T-cell (primary cell): ENCODE data around the gene NPFFR2. TPM values are rescaled to one million over a fixed set of nuclear protein-coding genes. Genes with fewer than 3 reads are reported as not detected.
A peak's percentile ranks its signal among the peaks of the same experiment; 100 is the strongest.

ENCODE experiments used
- ATAC-seq, 4 experiments: fragments of 200-7000 bp in 3 of 4; fragments of 150-1000 bp in 1 of 4; cut with Tn5 transposase; replicated peaks in 1 of 4; 1 replicate in 3 of 4; 2 replicates in 1 of 4; pipeline ENCODE4 v1.10.0; 2021; ENCODE audit warnings: moderate library complexity in 3 of 4, mild to moderate bottlenecking in 2 of 4, moderate number of reproducible peaks in 1 of 4
- CTCF ChIA-PET, 2 donors: fragments of 300-600 bp; sonication (Branson Sonifier 250); formaldehyde crosslinking; loops; one replicate each; lab custom pipeline; 2022; ENCODE audit warnings: antibody characterized with exemption in 2 of 2; lab: Charles Lee
- POLR2A ChIA-PET, 2 donors: fragments of 300-600 bp; sonication (Branson Sonifier 250); formaldehyde crosslinking; loops; one replicate each; lab custom pipeline; 2022; ENCODE audit warnings: antibody characterized with exemption in 2 of 2; lab: Charles Lee
- DNase-seq, 35 experiments: peaks; one replicate each; pipeline versions ENCODE4 v3.0.0 to v3.0.0-alpha.2; 2013 to 2023
- H3K27ac ChIP-seq: one replicate; pipeline ENCODE4 v1.5.1; 2013; ENCODE audit warnings: low read length
- H3K27me3 ChIP-seq, 2 experiments: replicated peaks in 1 of 2; 1 replicate in 1 of 2; 2 replicates in 1 of 2; pipeline versions ENCODE4 v1.6.1 to v1.7.0; 2013; ENCODE audit warnings: low read length in 1 of 2, mixed read lengths in 1 of 2; ENCODE audit not compliant: control insufficient read depth in 2 of 2, insufficient read depth in 2 of 2; ENCODE audit errors: extremely low read depth in 1 of 2
- H3K36me3 ChIP-seq, 2 donors: 1 replicate in 1 of 2; 2 replicates in 1 of 2; pipeline versions ENCODE4 v1.6.1 to v1.7.0; 2013; ENCODE audit warnings: low read length in 1 of 2; ENCODE audit not compliant: control insufficient read depth in 2 of 2, insufficient read depth in 1 of 2; ENCODE audit errors: extremely low read depth in 1 of 2
- H3K4me1 ChIP-seq, 2 experiments: 1 replicate in 1 of 2; 2 replicates in 1 of 2; pipeline versions ENCODE4 v1.6.1 to v1.7.0; 2013; ENCODE audit warnings: low read length in 2 of 2, mixed read lengths in 1 of 2; ENCODE audit not compliant: insufficient read depth in 2 of 2, control insufficient read depth in 1 of 2; ENCODE audit errors: extremely low read depth in 1 of 2
- H3K4me3 ChIP-seq, 2 donors: 1 replicate in 1 of 2; 2 replicates in 1 of 2; pipeline versions ENCODE4 v1.5.1 to v1.7.0; 2013; ENCODE audit warnings: mild to moderate bottlenecking in 2 of 2, low read length in 1 of 2, moderate library complexity in 1 of 2; ENCODE audit not compliant: control insufficient read depth in 1 of 2; ENCODE audit errors: extremely low read depth in 1 of 2
- H3K9me3 ChIP-seq: 2 replicates; pipeline ENCODE4 v1.7.0; 2013
- H3K27ac Mint-ChIP-seq, 2 donors: one replicate each; pipeline ENCODE4 v1.8.0; 2020 to 2021; ENCODE audit warnings: mild to moderate bottlenecking in 2 of 2, mixed read lengths in 2 of 2
- H3K27me3 Mint-ChIP-seq, 2 donors: one replicate each; pipeline ENCODE4 v1.8.0; 2021 to 2022; ENCODE audit warnings: mixed read lengths in 2 of 2
- H3K36me3 Mint-ChIP-seq: one replicate; pipeline ENCODE4 v1.8.0; 2021; ENCODE audit warnings: mixed read lengths
- H3K4me1 Mint-ChIP-seq, 3 donors: one replicate each; pipeline ENCODE4 v1.8.0; 2020 to 2022; ENCODE audit warnings: mixed read lengths in 3 of 3, mild to moderate bottlenecking in 1 of 3
- H3K4me3 Mint-ChIP-seq, 3 donors: one replicate each; pipeline ENCODE4 v1.8.0; 2020 to 2022; ENCODE audit warnings: mild to moderate bottlenecking in 3 of 3, mixed read lengths in 3 of 3, moderate library complexity in 3 of 3
- H3K9me3 Mint-ChIP-seq, 3 donors: one replicate each; pipeline ENCODE4 v1.8.0; 2020 to 2022; ENCODE audit warnings: mixed read lengths in 3 of 3
- WGBS: methylation state at CpG from one replicate; pipeline ENCODE4 v1.1.5; 2013; ENCODE audit warnings: missing lambda C conversion rate; ENCODE audit not compliant: insufficient coverage; 5-methylcytosine and 5-hydroxymethylcytosine counted together
- total RNA-seq, 35 experiments: library from RNA in 6 of 35; stranded (reverse) in 6 of 35; fragments of 120-200 nt in 1 of 35; gene quantifications; one replicate each; pipeline versions ENCODE4 v1.2.1 to v1.2.4 and lab custom pipeline; 2013 to 2026

The NPFFR2 gene
- total RNA-seq (not detected), total RNA-seq (lab: John Stamatoyannopoulos, UW) (0 reads per million in 29 experiments)
- total RNA-seq (2013) = not detected

GRCh38 chr4:72031868-72032608, at the start of gene NPFFR2:
NPFFR2 (plus strand) TSS chr4:72032000; CDS start chr4:72128592, 96,592 bp downstream.
- Mint-ChIP-seq H3K4me3 (no peak within 1 kb of the TSS), H3K9me3 (no peaks in the 10 kb centered on the region), H3K27ac (no peak within 1 kb of the TSS), H3K27me3 (peaks cover 3 to 14% of the 10 kb centered on the region in 2 donors), H3K36me3 (no peaks in the 10 kb centered on the region), H3K4me1 (no peaks in the 10 kb centered on the region)
- no peak for DNase-seq
- WGBS = 22% methylated on average over 29 of the region's 36 CpGs
- Histone ChIP-seq H3K27ac (no peak within 1 kb of the TSS), H3K27me3 (peaks cover 0 to 8% of the 10 kb centered on the region in 2 experiments), H3K4me1 (no peaks in the 10 kb centered on the region), H3K4me3 (no peak within 1 kb of the TSS), H3K36me3 (no peaks in the 10 kb centered on the region), H3K9me3 (no peaks in the 10 kb centered on the region)
- ATAC-seq = peak in 1 of 4 experiments; percentile 6
- ChIA-PET CTCF (no interaction called here), POLR2A (no interaction called here)

DNA sequence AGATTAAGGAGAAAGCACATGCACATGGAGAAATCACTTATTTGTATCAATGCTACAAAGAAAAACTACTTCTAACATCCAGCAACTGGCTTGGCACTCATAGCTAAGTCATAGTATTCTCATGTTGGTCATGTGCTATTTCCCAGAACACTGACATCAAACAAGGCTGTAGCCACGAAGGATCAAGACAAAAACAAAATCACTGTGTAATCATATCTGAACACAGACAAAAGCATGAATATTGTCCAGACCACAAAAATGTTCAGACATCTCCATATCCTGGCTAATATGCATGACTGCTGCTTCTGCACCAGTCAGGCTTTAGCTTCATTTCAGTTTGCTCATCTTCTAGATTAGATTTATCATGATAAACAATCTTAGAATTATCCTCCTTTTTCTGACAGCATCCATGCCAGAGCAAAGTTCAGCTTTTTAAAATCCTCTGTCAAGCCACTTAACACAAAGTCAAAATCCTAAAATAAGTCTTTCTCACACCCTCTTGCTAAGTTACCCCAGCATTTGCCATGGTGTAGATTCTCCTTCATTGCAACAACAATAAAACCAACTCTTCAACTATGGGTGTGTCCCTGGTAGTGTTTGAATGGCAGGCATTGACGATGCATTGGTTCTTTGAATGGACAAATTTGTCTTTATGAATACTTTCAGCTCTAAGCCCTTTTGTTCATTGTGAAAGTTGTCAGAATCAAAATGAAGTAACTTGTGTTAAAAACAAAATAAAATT, 39.1 kb upstream of the NPFFR2 start:
- no peaks in the 10 kb centered on the region for H3K36me3 ChIP-seq
- no peak overlapping the region for H3K4me3 ChIP-seq
- no peaks in the 10 kb centered on the region for H3K4me1 Mint-ChIP-seq
- no peak overlapping the region for H3K27ac ChIP-seq
- no peak overlapping the region for H3K4me3 Mint-ChIP-seq
- no peaks in the 10 kb centered on the region for H3K27me3 ChIP-seq
- CTCF ChIA-PET = no interaction called here
- peaks cover 2 to 3% of the 10 kb centered on the region in 2 donors for H3K27me3 Mint-ChIP-seq
- POLR2A ChIA-PET = no interaction called here
- no peak for DNase-seq
- no peak for ATAC-seq
- no peaks in the 10 kb centered on the region for H3K36me3 Mint-ChIP-seq
- no peaks in the 10 kb centered on the region for H3K9me3 ChIP-seq
- no peak overlapping the region for H3K27ac Mint-ChIP-seq
- WGBS = 50% methylated on average over 1 of the region's 2 CpGs
- H3K4me1 ChIP-seq = no peaks in the 10 kb centered on the region
- peaks cover 14 to 21% (median 15%) of the 10 kb centered on the region in 3 donors for H3K9me3 Mint-ChIP-seq

- Mint-ChIP-seq H3K36me3 (no peaks in the 10 kb centered on the region), H3K27ac (no peak overlapping the region), H3K4me1 (no peaks in the 10 kb centered on the region), H3K27me3 (peaks cover 0 to 2% of the 10 kb centered on the region in 2 donors), H3K4me3 (no peak overlapping the region), H3K9me3 (peaks cover 20 to 29% (median 21%) of the 10 kb centered on the region in 3 donors)
- ATAC-seq (no peak), DNase-seq (no peak)
- Histone ChIP-seq H3K27ac (no peak overlapping the region), H3K4me1 (no peaks in the 10 kb centered on the region), H3K27me3 (no peaks in the 10 kb centered on the region), H3K36me3 (no peaks in the 10 kb centered on the region), H3K4me3 (no peak overlapping the region), H3K9me3 (no peaks in the 10 kb centered on the region)
- ChIA-PET POLR2A (interaction anchor here in 1 of 2 donors (0.7 kb wide), 2 partner anchors 335 to 551 kb away, joined by 4 to 7 read pairs; no protein-coding TSS in a partner anchor), CTCF (no interaction called here)
- WGBS = no CpG with 5 or more reads among the region's 1 CpG
Observed at GRCh38 chr4:71994559-71994958, 37.2 kb upstream of the NPFFR2 start.

DNA sequence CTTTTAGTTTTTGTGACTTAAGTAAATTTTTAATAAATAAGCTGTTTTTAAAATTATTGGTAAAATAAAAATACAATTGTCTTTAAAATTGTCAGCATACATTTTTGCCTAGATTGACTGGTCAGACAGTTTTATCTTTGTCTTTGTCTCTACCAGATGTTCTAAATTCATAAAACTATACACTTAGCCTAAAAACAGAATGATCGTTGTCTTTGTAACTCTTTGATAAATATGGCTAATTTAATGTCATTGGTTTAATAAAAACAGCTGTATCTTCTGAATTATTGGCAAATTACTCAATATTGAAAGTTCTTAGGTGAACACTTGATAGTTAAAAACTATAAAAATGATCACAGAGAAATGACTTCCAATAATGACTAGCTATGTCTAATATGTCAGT, 36.5 kb upstream of the NPFFR2 start:
- no peaks in the 10 kb centered on the region for H3K9me3 ChIP-seq
- no peak overlapping the region for H3K27ac ChIP-seq
- no peaks in the 10 kb centered on the region for H3K27me3 ChIP-seq
- H3K27ac Mint-ChIP-seq = no peak overlapping the region
- H3K36me3 Mint-ChIP-seq = no peaks in the 10 kb centered on the region
- H3K9me3 Mint-ChIP-seq = peaks cover 18 to 25% (median 20%) of the 10 kb centered on the region in 3 donors
- no peak for DNase-seq
- no peaks in the 10 kb centered on the region for H3K36me3 ChIP-seq
- H3K4me1 Mint-ChIP-seq = no peaks in the 10 kb centered on the region
- no CpG with 5 or more reads among the region's 1 CpG for WGBS
- ATAC-seq = no peak
- POLR2A ChIA-PET = no interaction called here
- no peak overlapping the region for H3K4me3 ChIP-seq
- no peaks in the 10 kb centered on the region for H3K27me3 Mint-ChIP-seq
- no peak overlapping the region for H3K4me3 Mint-ChIP-seq
- CTCF ChIA-PET = no interaction called here
- H3K4me1 ChIP-seq = no peaks in the 10 kb centered on the region

DNA sequence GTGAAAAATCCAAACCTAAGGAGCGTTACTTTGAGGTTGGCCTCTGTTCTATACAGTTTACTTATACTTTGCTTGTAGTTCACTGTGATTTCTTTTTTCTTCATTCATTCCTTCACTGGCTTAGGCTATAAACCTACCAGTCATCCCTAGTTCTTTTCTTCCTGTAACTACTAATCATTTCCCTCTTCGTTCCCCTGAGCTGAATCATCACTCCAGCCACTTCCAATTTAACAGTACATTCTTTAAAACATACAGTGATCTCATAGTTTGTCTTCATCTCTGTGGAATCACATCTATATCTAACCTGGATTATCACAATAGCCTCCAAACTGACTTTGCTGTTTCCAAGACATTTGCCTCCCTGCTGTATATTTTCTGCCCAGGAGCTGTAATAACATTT, 25.2 kb upstream of the NPFFR2 start:
- no peaks in the 10 kb centered on the region for H3K4me1 Mint-ChIP-seq
- no peak overlapping the region for H3K27ac ChIP-seq
- H3K9me3 Mint-ChIP-seq = peaks cover 0 to 3% (median 3%) of the 10 kb centered on the region in 3 donors
- CTCF ChIA-PET = no interaction called here
- H3K27ac Mint-ChIP-seq = no peak overlapping the region
- no peaks in the 10 kb centered on the region for H3K36me3 ChIP-seq
- DNase-seq = no peak
- H3K27me3 Mint-ChIP-seq = no peaks in the 10 kb centered on the region
- H3K4me3 ChIP-seq = no peak overlapping the region
- POLR2A ChIA-PET = no interaction called here
- no peaks in the 10 kb centered on the region for H3K36me3 Mint-ChIP-seq
- no peak overlapping the region for H3K4me3 Mint-ChIP-seq
- 56% methylated on average over 1 of the region's 2 CpGs for WGBS
- H3K4me1 ChIP-seq = no peaks in the 10 kb centered on the region
- no peak for ATAC-seq
- H3K27me3 ChIP-seq = no peaks in the 10 kb centered on the region
- H3K9me3 ChIP-seq = no peaks in the 10 kb centered on the region

DNA sequence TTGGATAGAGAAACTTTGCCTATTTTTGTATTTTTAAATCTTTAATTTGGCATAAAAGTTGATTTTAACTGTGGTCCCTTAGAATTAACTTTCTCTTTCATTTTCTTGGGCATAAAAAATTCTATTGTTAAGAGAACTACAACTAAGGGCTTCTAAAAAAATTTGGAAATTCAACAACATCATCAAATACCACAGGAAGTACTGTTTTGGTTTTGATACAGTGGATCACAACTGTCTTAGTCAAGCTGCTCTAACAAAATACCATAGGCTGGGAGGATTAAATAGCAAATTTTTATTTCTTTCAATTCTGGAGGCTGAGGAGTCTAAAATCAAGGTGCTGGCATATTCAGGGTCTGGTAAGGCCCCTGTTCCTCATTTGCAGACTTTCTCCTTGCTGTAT, 19.9 kb upstream of the NPFFR2 start:
- H3K27me3 ChIP-seq = no peaks in the 10 kb centered on the region
- H3K27me3 Mint-ChIP-seq = no peaks in the 10 kb centered on the region
- DNase-seq (no peak), ATAC-seq (no peak)
- ChIA-PET POLR2A (no interaction called here), CTCF (no interaction called here)
- no peaks in the 10 kb centered on the region for H3K36me3 Mint-ChIP-seq
- H3K27ac Mint-ChIP-seq = no peak overlapping the region
- no peak overlapping the region for H3K4me3 ChIP-seq
- H3K4me3 Mint-ChIP-seq = no peak overlapping the region
- H3K9me3 ChIP-seq = no peaks in the 10 kb centered on the region
- no peaks in the 10 kb centered on the region for H3K4me1 ChIP-seq
- peaks cover 0 to 3% (median 0%) of the 10 kb centered on the region in 3 donors for H3K9me3 Mint-ChIP-seq
- H3K36me3 ChIP-seq = no peaks in the 10 kb centered on the region
- no peak overlapping the region for H3K27ac ChIP-seq
- H3K4me1 Mint-ChIP-seq = no peaks in the 10 kb centered on the region
